Vagina (tissue), 2 donors: ENCODE measurements around the gene CCDC117.

ENCODE experiments used
- CTCF ChIP-seq, 3 experiments: fragments of 450-650 bp in 2 of 3; fragments of 200-600 bp in 1 of 3; sonication (generic) in 1 of 3; IDR thresholded peaks; one replicate each; pipeline ENCODE4 v1.5.1; 2017 to 2019; ENCODE audit warnings: antibody characterized with exemption in 3 of 3, mild to moderate bottlenecking in 2 of 3, moderate library complexity in 2 of 3
- POLR2A ChIP-seq, 2 donors: fragments of 450-650 bp; IDR thresholded peaks; one replicate each; pipeline ENCODE4 v1.6.1; 2017; ENCODE audit warnings: antibody characterized with exemption in 2 of 2, mild to moderate bottlenecking in 2 of 2, moderate library complexity in 2 of 2
- POLR2AphosphoS5 ChIP-seq, 2 donors: sonication (generic); formaldehyde crosslinking; IDR thresholded peaks; one replicate each; pipeline ENCODE4 v1.9.0; 2017; ENCODE audit warnings: antibody characterized with exemption in 2 of 2, mild to moderate bottlenecking in 2 of 2, low read depth in 1 of 2; ENCODE audit not compliant: insufficient read depth in 1 of 2

- TF ChIP-seq CTCF (IDR thresholded peaks at IDR 0.05): no peak
- TF ChIP-seq POLR2A (IDR thresholded peaks at IDR 0.05): no peak
- TF ChIP-seq POLR2AphosphoS5 (IDR thresholded peaks at IDR 0.05; ENCODE audit: insufficient read depth in 1 of 2, low read depth in 1 of 2): no peak
These were observed 7.3 kb downstream of the CCDC117 start for GRCh38 chr22:28779833-28780232.
